ENCODE results near the gene GLI1. TPM values are rescaled to one million over a fixed set of nuclear protein-coding genes. Genes with fewer than 3 reads are reported as not detected.
"Not testable (repeated sequence)": the region's sequence is repeated elsewhere in the genome, so short reads cannot be mapped to it uniquely, and the experiment has no call there.

GLI1 gene
- total RNA-seq, 1 experiment from 2014 or later, result 1.5 TPM

GRCh38 chr12:57441393-57441792, 18.2 kb upstream of the GLI1 start:
- DNase-seq (ENCODE audit: low read depth), result not testable (repeated sequence)

- no peak for DNase-seq (ENCODE audit: low read depth)
Measured at GRCh38 chr12:57441846-57442427, 17.6 kb upstream of the GLI1 start.

GRCh38 chr12:57444337-57444736, 15.2 kb upstream of the GLI1 start:
- not testable (repeated sequence) for DNase-seq (ENCODE audit: low read depth)

DNA sequence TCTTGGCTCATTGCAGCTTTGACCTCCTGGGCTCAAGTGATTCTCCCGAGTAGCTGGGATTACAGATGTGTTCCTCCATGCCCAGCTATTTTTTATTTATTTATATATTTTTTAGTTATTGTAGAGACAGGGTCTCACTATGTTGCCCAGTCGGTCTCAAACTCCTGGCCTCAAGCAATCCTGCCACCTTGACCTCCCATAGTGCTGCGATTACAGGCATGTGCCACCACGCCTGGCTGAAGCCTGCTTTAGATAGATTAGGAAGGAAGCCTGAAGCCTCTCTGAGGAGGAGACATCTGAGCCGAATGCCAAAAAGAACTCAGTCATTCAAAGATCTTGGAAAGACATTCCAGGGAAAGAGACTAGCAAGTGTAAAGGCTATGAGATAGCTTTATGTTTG, 14.8 kb upstream of the GLI1 start:
- no peak for DNase-seq (ENCODE audit: low read depth)

- no peak for DNase-seq (ENCODE audit: low read depth)
Measured at GRCh38 chr12:57446292-57446960, 13.2 kb upstream of the GLI1 start.

DNA sequence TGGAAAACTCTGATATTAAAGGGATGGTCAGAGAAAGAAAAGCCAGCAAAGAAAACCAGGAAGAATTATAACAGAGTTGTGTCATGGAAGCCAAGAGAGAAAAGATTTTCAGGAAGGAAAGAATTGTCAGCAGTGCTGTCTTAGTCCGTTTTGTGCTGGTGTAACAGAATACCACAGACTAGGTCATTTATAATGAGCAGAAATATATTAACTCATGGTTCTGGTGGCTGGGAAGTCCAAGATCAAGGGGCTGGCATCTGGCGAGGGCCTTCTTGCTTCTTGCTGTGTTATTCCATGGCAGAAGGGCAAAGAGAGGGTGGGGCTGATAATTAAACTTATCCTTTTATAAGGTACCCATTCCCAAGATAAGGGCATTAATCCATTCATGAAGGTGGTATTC, 10.9 kb upstream of the GLI1 start:
- DNase-seq (ENCODE audit: low read depth), result no peak

GRCh38 chr12:57449375-57449774, 10.2 kb upstream of the GLI1 start:
- DNase-seq (ENCODE audit: low read depth), result no peak

- no peak for DNase-seq (ENCODE audit: low read depth)
Measured at GRCh38 chr12:57450057-57450456, 9.5 kb upstream of the GLI1 start.

DNA sequence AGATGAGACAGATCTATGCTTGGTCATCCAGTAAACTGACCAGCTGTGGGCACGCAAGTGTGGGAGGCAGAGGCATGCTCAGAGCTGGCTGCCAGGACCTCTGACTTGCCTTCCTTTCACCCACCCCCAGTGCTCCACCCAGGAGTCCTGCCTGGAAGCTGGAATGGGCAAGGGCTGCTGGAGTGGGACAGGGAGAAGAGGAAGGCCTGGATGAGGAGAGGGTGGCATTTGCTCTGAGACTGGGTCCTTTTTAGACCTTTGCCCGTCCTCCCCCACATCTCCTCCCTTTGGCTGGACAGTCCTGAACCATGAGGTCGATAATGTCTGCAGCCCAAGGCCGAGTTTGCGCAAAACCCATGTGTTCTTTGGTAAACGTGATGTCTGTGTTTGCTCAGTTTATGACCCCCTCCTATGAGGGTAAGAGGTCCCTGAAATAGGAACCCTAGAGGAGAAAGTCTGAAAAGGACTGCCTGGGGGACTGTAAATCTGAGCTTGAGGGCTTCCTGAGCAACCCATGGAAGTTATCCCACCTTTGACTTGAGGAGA, 8.3 kb upstream of the GLI1 start:
- DNase-seq (ENCODE audit: low read depth), result no peak

- peak; percentile 71 for DNase-seq (ENCODE audit: low read depth)
Measured at GRCh38 chr12:57452181-57452936, 7.2 kb upstream of the GLI1 start.

- peak; percentile 63 for DNase-seq (ENCODE audit: low read depth)
Measured at GRCh38 chr12:57452937-57453509, 6.6 kb upstream of the GLI1 start.

DNA sequence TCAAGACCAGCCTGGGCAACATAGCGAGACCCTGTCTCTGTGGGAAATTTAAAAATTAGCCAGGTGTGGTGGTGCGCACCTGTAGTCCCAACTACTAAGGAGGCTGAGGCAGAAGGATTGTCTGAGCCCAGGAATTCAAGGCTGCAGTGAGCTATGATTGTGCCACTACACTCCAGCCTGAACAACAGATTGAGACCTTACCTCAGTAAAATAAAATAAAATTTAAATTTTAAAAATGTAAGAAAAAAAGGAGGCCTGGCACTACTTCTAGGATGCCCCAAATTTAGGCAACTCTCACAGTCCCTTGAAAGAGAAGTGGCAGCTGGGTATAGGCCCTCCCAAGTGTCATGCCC, 5.4 kb upstream of the GLI1 start:
- DNase-seq (ENCODE audit: low read depth), result no peak

DNA sequence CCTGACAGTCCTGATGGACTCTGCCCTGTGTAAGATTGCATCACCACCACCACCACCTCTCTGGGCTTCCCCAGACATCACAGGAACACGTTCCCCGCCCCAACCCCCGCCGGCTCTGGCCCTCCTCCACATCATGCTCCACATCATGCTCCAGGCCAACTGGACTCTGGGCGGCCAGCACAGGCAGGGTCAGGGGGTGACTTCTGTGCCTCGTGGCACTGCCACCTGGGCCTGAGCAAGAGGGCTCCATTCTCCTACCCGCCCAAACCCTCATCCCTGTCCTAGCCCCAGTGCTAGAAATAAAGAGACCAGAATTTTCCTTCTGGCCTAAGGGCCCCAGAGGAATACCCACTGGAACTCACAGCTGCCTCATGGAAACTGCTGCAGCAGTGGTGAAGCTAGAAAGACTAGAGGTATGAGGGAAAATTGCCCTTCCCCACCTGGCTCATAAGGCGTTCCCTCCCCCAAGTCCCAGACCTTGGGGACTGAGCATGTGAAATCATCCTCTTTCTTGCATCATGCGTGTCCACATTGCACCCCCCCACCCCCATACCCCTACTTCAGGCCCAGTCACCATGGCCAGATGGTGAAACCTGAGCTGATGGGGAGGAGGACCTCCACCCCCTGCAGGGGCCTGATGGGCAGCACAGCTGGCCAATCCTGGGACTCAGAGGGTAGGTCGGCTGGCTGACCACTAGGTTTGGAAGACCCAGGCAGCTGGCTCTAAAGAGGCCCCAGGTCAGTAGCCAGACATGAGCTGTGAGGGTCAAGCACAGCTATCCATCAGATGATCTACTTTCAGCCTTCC, 4.8 kb upstream of the GLI1 start, which contains the start of gene INHBE:
Gene INHBE, plus strand, starts transcription at position 742 of the 808 bp plus-strand sequence. CDS start 230 bp downstream, outside the sequence.
- no peak for DNase-seq (ENCODE audit: low read depth)

DNA sequence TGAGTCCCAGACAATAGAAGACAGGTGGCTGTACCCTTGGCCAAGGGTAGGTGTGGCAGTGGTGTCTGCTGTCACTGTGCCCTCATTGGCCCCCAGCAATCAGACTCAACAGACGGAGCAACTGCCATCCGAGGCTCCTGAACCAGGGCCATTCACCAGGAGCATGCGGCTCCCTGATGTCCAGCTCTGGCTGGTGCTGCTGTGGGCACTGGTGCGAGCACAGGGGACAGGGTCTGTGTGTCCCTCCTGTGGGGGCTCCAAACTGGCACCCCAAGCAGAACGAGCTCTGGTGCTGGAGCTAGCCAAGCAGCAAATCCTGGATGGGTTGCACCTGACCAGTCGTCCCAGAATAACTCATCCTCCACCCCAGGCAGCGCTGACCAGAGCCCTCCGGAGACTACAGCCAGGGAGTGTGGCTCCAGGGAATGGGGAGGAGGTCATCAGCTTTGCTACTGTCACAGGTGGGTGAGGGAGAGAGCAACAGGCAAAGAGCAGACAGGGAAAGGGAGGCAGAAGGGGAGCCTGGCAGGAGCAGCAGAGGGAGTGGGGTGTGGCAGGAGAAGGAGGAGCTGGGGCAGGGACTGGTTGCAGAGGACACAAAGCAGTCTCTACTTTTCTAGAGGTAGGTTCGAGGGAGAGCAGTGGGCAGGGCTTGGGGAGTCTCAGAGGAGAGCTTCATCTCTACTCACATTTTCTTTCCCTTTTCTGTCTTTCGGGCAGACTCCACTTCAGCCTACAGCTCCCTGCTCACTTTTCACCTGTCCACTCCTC, 4.0 kb upstream of the GLI1 start:
- no peak for DNase-seq (ENCODE audit: low read depth)

GRCh38 chr12:57456145-57456700, 3.4 kb upstream of the GLI1 start:
- DNase-seq (ENCODE audit: low read depth), result peak; percentile 51

DNA sequence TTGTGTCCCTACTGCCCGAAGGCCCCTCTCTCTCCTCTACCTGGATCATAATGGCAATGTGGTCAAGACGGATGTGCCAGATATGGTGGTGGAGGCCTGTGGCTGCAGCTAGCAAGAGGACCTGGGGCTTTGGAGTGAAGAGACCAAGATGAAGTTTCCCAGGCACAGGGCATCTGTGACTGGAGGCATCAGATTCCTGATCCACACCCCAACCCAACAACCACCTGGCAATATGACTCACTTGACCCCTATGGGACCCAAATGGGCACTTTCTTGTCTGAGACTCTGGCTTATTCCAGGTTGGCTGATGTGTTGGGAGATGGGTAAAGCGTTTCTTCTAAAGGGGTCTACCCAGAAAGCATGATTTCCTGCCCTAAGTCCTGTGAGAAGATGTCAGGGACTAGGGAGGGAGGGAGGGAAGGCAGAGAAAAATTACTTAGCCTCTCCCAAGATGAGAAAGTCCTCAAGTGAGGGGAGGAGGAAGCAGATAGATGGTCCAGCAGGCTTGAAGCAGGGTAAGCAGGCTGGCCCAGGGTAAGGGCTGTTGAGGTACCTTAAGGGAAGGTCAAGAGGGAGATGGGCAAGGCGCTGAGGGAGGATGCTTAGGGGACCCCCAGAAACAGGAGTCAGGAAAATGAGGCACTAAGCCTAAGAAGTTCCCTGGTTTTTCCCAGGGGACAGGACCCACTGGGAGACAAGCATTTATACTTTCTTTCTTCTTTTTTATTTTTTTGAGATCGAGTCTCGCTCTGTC, 2.7 kb upstream of the GLI1 start:
- DNase-seq (ENCODE audit: low read depth), result no peak

GRCh38 chr12:57458665-57459054, 925 bp upstream of the GLI1 start:
- DNase-seq (ENCODE audit: low read depth), result no peak

DNA sequence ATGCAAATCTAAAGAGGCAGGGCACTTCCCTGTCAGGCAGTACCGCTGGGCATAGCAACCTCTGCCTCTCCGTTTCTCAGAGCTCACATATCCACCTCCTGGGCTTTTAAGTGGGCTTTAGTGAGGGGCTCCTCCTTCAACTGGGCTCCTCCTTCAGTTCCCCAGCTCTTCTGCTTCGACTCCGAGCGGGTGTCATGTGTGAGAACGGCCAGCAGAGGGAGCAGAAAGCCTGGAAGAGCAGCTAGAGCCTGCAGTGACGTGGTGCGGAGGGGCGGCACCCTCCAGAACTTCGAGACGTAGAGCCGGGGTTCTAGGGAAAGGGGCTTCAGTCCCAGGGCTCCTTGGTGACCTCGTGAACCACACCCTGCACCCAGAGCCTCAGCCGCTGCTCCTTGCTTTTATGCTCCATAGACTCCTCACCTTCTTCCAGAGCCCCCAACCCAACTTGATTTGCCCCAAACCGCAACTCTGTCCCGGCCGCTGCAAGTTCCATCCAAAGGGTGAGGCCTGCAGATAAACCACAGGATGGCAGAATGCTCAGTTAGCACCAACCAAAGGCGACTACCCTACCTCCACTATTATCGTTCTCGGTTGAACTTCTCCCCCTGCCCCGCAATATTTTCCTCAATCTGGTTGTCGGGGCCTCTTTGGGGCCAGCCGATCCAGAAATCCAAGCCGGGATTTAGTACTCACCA, 383 bp upstream of the GLI1 start:
- peak; percentile 89 for DNase-seq (ENCODE audit: low read depth)

GRCh38 chr12:57460468-57460784, 841 bp downstream of the GLI1 start:
- no peak for DNase-seq (ENCODE audit: low read depth)
